Eye (tissue), 1 donor: Measurements from ENCODE around the gene SMCO4.
"Not testable (repeated sequence)": the region's sequence is repeated elsewhere in the genome, so short reads cannot be mapped to it uniquely, and the experiment has no call there.

Experiments
- DNase-seq: peaks from one replicate; pipeline ENCODE4 v3.0.0-alpha.2; 2015

SMCO4 gene

GRCh38 chr11:93559681-93560080 lies 16.5 kb upstream of the SMCO4 start:
- no peak for DNase-seq

DNA sequence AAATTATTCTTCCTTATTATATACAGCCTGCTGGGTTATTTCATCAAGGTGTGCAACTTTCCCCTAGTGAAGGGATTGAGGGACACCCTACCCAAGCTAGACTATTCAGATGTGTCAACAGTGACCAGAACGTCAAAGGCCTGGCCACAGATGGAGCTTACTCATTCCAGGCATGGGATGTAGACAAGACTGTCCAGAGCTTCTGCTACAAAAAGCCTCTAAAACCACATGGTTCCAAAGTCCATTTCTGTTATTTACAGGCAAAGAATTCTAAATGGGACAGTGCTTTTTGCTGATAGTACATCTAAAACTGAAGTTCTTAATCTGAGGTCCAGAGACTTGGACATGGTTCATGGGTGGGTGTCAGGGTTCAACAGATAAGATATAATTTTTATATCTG lies 9.7 kb upstream of the SMCO4 start:
- no peak for DNase-seq

DNA sequence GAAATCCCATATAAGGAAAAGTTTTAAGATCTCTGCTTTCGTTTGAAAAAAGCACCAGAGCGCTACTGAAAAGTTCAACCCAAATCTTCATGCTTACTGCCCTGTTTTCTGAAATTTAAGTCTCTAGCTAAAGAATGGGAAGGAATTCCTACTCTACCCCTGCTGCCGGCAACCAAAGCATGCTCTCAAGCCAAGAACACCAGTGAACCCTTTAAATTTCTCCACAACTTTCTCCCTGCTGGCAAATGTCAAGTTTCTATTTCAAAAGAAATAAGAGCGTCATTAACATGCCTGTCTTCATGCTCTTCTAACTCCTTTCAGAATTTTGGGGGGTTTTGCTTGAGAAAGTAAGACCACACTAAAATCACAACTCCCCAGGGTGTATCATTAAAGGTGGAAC lies 6.8 kb upstream of the SMCO4 start:
- DNase-seq = no peak

- DNase-seq = no peak
Observed at GRCh38 chr11:93548679-93549319, 5.6 kb upstream of the SMCO4 start.

DNA sequence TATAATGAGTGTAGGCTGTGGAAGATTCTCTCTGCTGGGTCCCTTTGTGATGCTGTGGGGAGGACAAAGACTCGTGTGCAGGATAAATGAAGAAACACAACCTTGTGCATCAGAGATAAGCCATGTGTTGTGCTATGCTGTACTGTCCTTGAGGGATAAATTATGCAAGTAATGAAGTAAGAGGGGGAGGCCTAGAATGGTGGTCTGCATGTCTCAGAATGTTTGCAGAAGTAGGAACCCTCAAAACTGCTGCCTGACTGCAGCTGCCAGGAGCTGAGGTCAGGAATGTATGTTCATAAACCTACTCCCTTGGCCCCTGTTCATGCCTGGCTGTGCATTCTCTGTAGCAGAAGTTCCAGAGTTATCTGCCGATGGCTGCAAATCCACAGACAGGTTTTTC lies 4.6 kb upstream of the SMCO4 start:
- no peak for DNase-seq

DNA sequence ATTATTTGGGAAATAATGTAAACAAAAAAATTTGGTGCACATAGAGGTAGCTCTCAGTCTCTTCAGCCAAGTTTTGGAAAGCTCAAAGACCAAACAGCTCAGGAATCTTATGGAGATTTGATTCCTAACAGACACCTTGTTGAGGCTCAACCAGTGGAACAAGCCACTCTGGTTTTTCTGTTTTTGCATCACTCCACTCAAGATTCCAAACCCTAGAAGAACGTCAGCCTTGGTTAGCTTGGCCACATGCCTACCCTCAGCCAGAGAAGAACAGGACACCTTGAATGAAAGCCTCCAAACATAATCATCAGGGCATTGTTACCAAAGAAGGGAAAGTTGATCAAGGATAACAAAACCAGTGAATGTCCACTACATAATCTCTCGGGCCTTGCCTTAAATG lies 3.8 kb upstream of the SMCO4 start:
- no peak for DNase-seq

DNA sequence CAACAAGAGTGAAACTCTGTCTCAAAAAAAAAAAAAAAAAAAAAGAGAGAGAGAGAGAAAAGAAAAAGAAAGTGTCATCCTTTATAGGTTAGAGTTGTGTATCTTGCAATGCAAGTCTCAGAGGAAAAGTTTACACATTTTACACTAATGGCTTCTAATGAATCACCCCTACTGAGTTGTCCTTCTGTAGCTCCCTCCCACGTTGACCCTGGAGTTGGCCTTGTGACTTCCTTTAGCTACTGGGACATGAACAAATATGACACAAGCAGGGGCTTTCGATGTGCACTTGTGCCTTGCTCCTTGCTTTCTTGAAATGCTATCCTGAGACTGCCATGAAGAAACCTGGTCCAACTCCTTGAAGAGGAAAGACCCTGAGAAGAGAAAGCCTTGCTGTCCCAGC lies 2.4 kb upstream of the SMCO4 start:
- DNase-seq = no peak

GRCh38 chr11:93542811-93543229 lies 371 bp downstream of the SMCO4 start:
- no peak for DNase-seq

- DNase-seq = peak; percentile 78
Observed at GRCh38 chr11:93541884-93542810, 1.0 kb downstream of the SMCO4 start.

GRCh38 chr11:93540896-93541553 lies 2.2 kb downstream of the SMCO4 start:
- DNase-seq = no peak

- no peak for DNase-seq
Observed at GRCh38 chr11:93540337-93540736, 2.9 kb downstream of the SMCO4 start.

DNA sequence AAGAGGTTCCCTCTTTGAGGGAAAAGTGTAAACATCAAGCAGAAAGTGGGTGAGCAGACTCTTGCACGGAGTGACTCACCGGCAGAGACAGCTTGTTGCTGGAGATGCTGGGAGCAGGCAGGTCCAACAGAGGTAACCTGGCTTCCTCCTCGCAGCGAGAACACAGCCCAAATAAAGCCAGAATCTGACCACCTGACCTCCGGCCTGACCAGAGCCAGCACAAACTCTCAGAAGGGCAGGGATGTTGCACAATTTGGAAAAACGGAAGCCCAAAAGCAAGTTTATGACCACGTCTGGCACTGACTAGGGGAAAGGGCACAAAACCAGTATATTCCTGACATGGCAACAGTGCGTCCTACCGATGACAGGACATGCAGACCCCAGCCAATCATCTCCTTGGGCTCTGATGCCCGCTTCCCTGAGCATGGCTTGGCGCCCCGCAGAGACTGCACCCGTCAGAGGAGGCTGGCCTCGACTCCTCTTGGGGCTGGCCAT lies 5.4 kb downstream of the SMCO4 start:
- no peak for DNase-seq

GRCh38 chr11:93537049-93537448 lies 6.1 kb downstream of the SMCO4 start:
- DNase-seq = no peak

DNA sequence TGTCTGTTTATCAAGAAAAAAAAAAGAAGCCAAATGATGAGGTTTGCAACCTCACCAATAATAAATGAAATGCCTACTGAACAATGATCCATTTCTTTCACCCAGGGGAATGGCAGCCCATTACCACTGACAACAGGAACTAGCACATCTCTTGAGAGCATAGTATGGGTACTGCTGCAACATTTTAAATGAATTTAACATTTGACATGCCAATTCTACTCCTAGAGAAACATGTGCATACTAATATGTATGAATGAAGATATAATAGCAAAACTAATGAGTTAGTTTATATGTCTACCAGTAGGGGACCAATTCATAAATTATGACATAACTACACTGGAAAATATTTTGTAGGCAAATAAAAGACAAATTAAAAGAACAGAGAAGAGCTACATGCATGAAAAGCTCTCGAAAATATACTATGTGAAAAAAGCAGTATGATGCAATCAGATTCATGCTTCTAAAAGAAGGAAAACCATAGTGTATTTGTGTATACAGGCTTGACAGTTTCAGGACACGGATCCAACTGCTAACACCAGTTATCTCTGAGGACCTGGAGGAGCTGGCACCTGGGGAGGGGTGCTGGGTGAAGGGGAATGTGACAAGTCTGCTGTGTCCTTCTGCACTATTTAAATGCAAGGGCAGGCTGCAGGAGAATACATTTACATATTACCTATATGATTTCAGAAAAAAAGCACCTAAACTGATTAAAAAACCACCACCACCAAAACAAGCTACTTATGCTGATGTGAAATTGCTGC lies 6.9 kb downstream of the SMCO4 start:
- no peak for DNase-seq

- not testable (repeated sequence) for DNase-seq
Observed at GRCh38 chr11:93535578-93535977, 7.6 kb downstream of the SMCO4 start.

- no peak for DNase-seq
Observed at GRCh38 chr11:93532806-93533205, 10.4 kb downstream of the SMCO4 start.

DNA sequence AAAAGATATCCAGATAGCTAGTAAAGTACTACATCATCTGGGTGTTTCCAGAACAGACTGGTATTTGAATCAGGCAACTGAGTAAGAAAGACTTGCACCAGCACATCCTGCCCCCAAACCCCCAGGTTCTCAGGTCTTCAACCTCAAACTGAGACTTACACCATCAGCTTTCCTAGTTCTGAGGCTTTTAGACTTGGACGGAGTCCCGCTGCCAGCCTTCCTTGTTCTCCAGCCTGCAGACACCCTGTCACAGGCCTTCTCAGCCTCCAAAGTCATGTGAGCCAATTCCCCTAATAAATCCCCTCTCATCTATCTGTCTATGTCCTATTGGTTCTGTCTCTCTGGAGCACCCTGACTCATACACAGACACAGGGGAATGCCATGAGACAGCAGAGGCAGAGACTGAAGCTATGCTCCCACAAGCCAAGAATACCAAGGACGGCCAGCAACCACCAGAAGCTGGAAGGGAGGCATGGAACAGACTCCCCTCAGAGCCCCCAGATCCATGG lies 10.9 kb downstream of the SMCO4 start:
- DNase-seq = no peak

GRCh38 chr11:93530468-93530826 lies 12.7 kb downstream of the SMCO4 start:
- no peak for DNase-seq

GRCh38 chr11:93529707-93530467 lies 13.3 kb downstream of the SMCO4 start:
- DNase-seq = no peak

DNA sequence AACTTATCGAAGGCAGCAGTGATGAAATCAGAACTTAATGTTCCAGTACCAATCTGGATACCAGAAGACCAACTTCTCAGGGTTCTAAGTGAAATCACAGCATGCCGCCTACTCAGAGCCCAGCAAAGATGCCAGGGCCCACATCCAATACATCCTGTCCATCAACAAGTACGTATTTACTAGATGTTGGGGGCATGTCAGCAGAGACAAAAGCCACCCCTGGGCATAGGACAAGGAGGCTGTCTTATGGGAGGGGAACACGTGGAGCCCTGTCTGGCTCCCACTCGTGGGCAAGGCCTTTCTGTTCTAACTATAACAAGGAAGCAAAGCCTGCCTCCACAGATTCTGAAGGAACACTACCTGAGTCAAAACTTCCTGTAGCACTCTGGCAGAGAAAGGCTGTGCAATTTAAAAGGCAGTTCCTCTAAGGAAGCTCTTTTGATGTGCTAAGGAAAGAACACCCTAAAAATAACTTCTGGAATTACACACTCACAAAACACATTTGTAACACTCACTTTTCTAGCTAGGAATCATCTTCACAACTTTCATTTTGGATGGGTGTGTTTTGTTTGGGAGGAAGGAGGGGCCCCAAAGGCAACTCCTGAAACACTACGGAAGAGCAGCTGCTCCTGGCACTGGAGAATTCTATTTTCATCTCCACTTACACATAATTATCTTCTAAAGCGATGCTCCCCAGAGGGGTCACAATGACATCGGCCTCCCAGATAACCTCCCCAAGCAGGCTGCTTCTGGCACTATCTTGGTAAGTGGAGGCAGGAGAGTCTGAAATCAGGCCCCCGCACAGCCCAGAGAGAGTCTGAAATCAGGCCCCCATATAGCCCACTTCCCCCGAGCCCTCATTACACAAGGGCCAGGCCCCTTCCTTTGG lies 14.2 kb downstream of the SMCO4 start:
- DNase-seq = peak; percentile 38

GRCh38 chr11:93528252-93528651 lies 14.9 kb downstream of the SMCO4 start:
- peak; percentile 33 for DNase-seq
